Activated CD8-positive, alpha-beta memory T cell treated with anti-CD3 and anti-CD28 coated beads, Interleukin-2, amount 50 U/mL, for 24 hours (primary cell): Measurements from ENCODE around the gene NFKBIL1.
"Not testable (repeated sequence)": the region's sequence is repeated elsewhere in the genome, so short reads cannot be mapped to it uniquely, and the experiment has no call there.

Experiments used
- DNase-seq: peaks from one replicate; pipeline ENCODE4 v3.0.0-alpha.2; 2020; ENCODE audit errors: extremely low read depth

The NFKBIL1 gene

DNA sequence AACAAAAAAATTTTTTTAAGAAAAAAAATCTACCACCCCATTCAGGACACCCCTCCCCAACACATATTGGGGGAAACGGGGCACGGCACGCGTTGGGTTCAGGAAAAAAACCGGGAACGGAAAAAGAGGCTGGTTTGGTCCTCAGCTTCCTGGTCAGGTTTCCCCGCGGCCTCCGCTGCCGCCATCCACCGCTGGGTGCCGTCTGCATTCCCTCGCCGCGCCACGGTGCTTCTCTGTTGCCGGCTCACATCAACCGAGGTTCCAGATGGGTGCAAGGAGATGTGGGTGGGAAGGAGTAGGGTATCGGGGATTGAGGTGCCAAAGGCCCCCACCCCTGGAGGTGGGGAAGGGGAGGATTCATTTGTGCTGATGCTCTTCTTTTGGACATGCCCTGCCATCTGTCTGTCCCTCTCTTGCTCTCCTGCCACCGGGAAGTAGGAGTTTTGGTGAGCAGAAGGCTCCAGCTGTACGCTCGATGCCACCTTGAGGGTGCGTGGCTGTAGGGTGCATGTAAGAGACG lies 12.8 kb upstream of the NFKBIL1 start:
- DNase-seq: no peak

DNA sequence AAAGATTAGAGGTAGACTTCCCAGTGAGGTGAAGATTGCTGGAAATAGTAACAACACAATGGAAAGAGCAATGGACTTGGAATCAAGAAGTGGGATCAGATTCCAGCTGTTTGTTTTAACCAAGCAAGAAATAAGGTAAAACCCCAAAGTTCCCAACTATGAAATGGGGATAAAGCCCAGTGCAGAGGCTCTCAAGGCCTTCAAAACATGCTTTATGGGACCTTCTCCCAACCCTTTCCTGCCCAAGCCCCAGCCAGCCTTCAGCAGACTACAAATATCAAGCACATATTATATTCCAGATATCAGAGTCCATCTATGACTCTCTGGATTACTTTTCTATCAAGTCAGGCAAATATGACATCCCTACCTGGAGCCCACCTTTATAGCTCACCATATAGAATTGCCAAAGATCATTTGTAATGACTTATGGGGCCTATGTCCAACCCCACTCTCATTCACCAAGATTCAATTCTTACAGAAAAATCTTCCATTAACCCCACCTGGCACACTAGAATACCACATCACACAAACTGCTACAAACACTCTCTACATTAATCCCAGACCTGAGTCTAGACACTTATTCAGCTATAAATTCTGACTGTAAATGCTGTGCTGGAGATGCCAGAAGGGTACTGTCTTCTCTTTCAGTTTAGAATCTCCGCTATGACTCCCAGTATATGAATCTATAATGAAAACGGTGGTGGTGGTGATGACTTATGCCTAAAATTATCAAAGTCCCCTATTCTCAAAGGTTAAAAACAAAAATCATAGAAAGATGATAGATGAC lies 11.7 kb upstream of the NFKBIL1 start:
- DNase-seq: no peak

DNA sequence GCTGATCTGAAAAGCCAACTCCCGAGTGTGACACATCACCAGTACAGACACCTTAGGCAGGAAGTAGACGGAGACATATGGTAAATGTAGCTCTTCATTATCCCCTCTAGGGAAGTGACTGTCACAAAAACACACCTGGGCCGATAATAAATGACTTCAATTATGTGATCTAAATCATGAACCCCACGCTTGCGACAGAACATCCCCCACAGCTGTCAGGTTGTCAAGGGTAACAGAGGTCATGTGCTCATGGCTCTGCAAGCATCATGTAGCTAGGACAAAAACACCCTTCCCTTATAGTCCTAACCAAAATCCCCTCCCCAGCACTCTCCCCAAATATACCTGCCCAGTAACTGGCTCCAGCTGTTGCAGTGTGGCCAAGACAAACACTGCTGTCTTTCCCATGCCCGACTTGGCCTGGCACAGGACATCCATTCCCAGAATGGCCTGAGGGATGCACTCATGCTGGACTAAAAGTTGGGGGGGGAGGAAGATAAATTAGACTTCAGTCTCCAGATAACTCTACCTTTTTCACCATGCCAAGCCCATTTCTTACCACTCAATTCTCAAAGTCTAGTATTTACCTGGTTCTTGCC lies 8.5 kb upstream of the NFKBIL1 start:
- no peak for DNase-seq

DNA sequence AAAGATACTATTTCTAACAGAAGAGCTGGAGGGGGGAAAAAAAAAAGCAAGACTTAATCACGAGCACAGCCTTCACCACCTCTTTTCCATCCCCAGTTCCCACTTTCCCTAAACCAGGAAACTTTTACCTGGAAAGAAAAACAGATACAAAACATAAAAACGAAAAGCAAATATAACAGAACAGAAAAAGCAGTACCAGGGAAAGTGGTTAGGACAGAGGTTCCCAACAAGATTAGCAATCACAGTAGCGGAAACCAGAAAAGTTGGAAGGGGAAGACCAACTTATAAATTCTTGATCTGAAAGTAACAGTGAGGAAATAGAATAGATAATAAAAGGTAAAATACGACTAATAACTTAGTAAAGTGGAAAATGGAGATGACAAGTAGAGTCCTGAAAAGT lies 6.8 kb upstream of the NFKBIL1 start:
- DNase-seq: no peak

DNA sequence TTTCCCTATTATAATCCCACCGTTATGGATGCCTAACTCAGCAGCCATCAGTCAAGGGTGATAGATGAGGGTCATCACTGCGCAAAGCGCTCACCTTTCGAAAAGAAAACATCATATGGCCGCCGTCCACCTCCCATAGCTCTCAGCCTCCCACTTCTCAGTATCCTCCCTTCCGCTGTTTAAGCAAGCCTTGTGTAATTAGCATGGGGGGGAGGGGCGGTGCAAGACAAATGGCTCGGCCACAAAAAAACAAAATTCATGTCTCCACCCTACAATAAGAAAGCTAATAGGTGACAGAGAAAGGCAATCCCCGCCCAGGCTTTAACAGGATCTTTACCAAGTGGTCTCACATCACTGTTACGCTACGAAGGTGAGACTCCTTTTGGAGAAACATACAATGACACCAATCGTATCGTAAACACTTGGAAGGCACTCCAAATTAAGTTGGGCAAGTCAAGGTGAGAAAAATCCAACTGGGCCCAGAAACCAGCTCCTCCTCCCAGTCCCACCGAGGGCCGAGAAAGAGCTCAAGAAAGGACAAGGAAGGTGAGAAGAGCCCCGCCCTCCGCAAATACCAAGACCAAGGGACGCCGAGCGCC lies 6.2 kb upstream of the NFKBIL1 start:
- DNase-seq: no peak

DNA sequence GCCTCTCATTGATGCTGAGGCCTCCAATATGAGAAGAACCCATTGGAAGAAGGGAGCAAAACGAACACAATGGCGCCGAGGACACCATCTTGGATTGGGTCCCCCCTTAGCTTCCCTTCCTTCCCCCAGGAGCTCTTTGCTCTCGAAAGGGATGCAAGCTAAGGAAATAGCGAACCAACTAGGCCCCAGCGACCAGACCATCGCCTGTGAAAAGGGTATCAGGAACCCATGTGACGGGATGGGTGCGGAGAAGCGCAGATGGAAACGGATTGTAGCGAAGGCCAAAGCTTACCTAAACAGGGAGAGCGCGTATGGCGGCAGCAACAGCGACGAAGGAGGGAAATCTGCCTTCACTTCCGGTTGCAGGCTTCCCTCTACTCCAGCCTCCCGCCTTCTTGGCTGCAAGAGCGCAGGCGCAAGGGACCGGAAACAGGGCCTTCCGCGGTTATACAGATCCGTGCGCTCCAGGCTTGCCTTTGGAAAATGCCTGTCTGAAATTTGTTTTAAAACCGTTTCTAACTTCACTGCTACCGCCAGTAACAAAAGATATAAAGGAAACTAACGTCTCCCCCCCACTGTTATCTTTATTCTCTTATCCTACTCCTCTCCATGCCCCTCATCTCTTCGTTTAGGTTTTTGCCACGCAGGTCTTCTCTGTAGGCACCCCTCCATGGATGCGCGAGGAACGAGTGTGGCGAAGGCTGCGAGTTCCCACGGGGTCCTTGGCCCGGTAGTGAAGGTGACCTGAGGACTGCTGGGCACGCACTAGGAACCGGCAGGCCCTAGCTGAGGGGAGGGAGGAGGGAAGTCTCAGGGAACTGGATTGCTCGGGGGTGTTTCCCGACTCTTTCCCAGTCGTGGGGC lies 5.5 kb upstream of the NFKBIL1 start, which contains the start of gene DDX39B:
DDX39B (minus strand) TSS at position 346 of the 864 bp plus-strand sequence. CDS start 1,471 bp downstream, outside the sequence.
- DNase-seq: peak; percentile 86

DNA sequence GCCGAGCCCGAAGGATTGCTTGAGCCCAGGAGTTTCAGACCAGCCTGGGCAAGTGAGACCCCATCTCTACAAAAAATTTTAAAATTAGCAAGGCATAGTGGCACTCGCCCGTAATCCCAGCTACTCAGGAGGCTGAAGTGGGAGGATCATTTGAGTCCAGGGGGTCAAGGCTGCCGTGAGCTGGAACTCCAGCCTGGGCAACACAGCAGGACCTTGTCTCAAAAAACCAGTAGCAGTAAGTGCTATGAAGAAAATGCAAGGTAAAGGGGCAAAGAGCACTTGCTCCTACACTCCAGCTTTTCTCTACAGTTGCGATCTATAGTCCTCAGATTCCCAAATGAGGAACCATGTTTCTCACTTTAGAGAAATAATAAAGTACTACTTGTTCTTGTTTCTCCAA lies 3.8 kb upstream of the NFKBIL1 start:
- no peak for DNase-seq

DNA sequence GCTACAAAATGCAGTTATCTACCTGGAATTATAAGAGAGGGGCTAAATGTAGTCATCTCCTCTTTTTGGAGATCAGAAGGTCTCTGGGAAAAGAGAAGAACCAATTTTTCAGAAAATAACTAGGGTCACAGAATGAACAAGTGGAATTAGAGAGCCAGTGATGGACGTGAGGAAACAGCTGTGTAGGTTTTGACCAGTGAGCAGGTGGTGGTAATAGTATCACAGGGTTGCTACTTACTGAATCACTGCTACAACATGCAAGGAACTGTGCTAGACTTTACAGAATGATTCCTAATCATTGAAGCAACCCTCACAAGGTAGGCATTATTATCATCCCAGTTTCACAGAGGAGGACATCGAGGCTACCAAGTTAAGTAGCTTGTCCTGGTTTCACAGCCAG lies 2.7 kb upstream of the NFKBIL1 start:
- no peak for DNase-seq

DNA sequence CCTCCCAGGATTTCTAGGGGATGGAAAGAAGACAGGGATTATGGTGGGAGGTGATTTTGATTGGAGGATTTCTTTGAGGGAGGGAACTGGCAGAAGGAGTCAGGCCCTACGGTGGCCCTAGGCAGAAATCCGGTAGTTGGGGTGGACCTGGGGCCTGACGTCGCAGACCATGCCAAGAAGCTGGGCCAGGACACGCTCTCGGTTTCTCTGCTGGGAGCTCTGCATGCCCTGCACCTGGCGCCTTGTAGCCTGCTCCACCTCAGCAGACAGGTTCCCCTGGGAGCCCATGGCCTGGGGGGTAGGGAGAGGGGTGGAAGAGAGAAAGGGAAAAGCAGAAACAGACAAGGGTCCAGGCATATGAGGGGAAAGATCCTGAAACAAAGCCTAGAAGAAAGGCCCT lies 2.1 kb upstream of the NFKBIL1 start:
- DNase-seq: no peak

DNA sequence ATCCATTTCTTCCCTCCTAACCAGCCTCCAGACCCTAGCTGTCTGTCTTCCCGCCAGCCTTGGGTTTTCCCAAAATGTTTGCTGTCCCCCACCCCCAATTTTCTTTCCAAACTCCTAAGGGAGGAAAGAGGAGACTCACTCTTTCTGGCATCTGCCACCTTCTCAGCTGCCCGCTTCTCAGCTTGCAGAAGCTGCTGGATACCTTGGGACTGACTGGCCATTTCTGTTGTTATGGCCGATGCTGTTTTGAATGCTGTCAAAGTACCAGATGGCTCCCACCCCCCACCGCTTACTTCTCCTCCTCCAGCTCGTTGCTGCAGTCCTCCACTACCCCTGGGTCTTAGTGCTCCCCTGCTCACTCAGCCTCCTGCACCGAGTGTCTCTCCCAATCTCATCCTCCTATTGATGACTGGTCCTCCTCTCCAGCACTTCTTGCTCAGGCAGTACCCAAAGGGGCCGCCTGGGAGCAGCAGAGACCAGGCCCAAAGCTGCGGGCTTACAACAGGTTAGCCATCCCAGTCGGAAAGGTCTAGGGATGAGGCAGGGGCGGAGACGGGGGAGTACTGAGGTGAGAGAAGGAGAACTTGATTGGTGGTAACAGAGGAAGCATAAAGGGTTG lies 960 bp upstream of the NFKBIL1 start, which contains the start of gene ATP6V1G2:
ATP6V1G2 (minus strand) TSS at position 270 of the 619 bp plus-strand sequence; CDS start at position 221, 49 bp downstream.
- DNase-seq: peak; percentile 69

DNA sequence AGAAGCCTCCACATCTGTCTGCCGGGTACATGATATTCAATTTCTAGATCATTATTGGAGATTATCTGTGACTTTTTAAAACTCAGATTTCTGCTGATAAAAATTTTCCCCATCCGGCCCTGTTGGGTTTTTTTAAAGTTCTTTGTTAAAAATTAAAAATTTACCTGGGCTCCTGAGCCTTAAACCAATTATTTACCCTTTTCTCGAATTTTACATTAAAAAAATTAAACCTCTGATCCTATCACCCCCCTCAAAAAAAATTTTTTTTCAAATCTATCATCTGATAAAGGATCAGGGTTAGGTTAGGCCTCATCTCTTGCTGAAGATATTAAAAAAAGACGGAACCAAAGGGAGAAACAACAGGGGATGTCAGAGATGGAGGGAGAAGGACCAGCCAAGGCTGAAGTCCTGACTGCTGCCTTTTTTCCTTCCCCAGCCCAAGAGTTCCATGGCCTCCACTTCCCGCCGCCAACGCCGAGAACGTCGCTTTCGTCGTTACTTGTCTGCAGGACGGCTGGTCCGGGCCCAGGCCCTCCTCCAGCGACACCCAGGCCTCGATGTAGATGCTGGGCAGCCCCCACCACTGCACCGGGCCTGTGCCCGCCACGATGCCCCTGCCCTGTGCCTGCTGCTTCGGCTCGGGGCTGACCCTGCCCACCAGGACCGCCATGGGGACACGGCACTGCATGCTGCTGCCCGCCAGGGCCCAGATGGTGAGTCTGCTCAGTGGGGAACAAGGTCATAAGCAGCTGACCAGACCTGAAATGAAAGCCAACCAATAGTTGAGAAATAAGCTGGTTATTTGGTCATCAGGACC lies 527 bp downstream of the NFKBIL1 start:
- DNase-seq: no peak

DNA sequence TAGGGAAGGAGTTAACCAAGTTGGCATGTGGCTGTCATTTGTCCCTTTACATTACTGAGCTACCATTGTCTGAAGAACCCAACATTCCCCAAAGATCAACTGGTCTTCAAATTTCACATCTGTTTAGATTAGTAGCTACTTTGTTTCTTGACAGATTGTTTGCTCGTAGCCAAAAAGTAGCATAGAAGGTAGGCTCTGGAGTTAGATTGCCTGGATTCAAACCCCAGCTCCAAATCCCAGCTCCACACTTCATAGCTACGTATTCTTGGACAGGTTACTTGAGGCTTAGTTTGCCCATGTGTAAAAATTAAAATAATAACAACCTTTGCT lies 1.1 kb downstream of the NFKBIL1 start:
- DNase-seq: no peak

DNA sequence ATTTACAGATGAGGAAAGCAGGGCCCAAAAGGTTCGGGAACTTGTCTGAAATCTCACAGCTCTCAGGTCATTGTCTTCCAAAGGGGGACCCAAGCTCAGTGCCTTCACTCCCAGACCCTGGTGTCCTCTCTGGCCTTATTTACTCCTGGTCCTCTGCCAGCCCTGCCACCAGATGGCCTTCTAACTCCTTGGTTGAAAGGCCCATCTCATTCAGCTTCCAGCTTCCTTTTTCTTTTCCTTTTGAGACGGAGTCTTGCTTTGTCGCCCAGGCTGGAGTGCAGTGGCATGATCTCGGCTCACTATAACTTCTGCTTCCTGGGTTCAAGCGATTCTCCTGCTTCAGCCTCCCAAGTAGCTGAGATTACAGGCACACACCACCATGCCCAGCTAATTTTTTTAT lies 4.0 kb downstream of the NFKBIL1 start:
- not testable (repeated sequence) for DNase-seq

DNA sequence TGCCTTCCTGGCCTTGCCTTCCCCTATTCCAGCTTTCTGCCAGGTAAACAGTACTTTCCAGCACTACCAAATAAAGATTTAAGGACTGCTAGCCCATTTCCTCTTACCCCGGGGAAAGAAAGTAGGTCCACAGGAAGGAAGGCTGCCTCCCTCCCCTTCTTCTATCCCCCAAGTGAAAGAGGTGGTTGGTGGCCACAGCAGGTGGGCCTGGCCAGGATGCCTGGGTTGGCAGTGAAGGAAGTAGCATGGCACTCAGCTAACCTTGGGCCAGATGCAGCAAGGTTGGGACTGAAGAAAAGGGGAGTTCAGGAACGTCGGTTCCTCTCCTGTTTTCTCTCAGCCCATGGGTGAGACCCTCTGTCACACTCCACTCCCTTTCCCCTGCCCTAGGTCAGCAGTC lies 8.9 kb downstream of the NFKBIL1 start:
- DNase-seq: no peak

DNA sequence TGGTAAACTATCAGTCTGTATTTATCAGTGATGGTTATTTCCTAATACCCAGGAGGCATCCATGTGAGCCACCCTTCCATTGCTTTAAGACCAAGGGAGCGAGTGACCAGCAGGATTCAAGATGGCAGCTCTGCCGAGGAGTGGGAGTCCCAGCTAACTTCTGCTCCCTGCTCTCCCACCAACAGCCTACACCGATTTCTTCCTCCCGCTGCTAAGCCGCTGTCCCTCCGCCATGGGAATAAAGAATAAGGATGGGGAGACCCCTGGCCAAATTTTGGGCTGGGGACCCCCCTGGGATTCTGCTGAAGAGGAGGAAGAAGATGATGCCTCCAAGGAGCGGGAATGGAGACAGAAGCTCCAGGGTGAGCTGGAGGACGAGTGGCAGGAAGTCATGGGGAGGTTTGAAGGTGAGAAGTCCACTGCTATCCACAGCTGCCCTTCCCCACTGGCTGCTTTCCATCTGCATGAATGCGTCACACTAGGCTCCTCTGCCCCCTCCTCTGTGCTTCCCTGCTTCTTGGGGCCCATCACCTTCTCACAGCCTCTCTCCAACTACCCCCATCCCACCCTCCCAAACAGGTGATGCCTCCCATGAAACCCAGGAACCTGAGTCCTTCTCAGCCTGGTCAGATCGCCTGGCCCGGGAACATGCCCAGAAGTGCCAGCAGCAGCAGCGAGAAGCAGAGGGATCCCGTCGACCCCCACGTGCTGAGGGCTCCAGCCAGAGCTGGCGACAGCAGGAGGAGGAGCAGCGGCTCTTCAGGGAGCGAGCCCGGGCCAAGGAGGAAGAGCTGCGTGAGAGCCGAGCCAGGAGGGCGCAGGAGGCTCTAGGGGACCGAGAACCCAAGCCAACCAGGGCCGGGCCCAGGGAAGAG lies 10.3 kb downstream of the NFKBIL1 start:
- DNase-seq: no peak

DNA sequence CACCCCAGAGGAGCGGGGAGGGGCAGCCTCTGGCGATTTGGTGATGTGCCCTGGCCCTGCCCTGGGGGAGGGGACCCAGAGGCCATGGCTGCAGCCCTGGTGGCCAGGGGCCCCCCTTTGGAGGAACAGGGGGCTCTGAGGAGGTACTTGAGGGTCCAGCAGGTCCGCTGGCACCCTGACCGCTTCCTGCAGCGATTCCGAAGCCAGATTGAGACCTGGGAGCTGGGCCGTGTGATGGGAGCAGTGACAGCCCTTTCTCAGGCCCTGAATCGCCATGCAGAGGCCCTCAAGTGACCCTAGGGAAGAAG lies 10.9 kb downstream of the NFKBIL1 start:
- DNase-seq: no peak

DNA sequence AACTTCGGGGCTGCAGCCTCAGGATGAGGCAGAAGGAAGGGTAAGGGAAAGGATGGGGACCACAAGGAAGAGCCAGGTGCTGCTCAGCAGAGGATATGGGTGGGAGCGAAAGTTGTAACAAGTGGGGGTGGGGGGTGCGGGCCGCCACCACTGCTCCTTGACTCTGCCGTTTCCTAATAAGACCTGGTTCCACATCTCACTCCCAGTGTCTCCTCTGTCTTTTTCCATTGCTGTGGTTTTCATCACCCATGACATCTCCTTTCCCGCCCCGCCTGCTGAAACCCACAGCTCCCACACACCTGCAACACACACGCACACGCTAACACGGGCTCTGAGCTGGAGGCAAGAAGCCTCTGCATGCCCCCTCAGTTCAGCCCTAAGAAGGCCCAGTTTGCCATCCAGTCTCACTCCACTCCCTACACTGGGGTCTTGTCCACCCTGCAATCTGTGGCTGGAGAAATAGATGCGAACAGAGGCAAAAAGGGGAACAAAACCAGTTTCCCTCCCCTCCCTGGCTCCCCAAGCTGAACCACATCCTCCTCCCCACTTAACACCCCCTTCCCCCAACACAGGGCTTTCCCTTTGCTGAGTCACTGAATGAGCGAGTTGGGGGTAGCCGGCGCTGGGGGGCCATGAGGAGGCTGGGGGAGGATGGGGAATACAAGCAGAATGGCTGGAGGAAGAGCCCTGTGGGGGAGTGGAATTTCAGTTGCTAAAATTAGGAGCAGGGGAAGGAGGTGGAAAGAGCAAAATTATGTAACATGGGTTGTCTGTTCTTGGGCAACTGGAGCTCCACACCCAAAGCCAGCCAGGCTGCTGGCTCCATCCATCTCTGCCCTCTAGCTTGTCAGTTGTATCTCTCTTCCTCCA lies 11.5 kb downstream of the NFKBIL1 start:
- no peak for DNase-seq

DNA sequence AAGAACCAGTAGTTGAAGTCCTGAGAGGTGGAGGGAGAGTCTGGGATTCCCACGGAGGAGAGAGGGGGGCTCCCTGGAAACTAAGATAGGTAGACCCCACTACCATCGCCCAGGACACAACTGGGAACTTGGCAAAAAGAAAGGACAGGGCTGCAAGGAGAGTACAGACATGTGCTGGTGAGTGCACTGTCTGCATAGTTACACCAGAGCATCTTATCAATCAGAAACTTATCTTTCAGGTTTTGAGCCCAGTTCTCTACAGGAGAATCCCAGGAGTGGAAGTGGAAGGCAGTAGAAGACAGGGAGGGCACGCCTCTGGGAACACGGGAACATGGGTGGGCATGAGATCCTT lies 12.2 kb downstream of the NFKBIL1 start:
- DNase-seq: no peak
